ENCODE data around the gene EDN1. TPM values are rescaled to one million over a fixed set of nuclear protein-coding genes. Genes with fewer than 3 reads are reported as not detected.

Gene EDN1
- total and polyA plus RNA-seq, 9 of the 15 experiments (the other 6 are each of a cell fraction or from before 2014, with no cell fraction given), result 0.03 to 0.06 TPM; not detected in 7

GRCh38 chr6:12288914-12289313 lies 1.2 kb upstream of the EDN1 start:
- POLR2A ChIA-PET, result interaction anchor here (0.5 to 2.0 kb wide), 5 partner anchors 32 to 705 kb away, joined by 3 to 4 read pairs (median 3); no protein-coding TSS in a partner anchor
- no peak for FAIRE-seq
- Histone ChIP-seq H3K79me2 (ENCODE audit: control insufficient read depth, insufficient read depth, low read length) (no peaks in the 10 kb centered on the region), H3K9me3 (replicated peaks; ENCODE audit: control insufficient read depth, insufficient read depth, low read depth, low read length) (no peaks in the 10 kb centered on the region), H3K36me3 (ENCODE audit: control insufficient read depth, insufficient read depth, low read length) (no peaks in the 10 kb centered on the region), H3K4me3 (no peak overlapping the region), H3K9me1 (ENCODE audit: control insufficient read depth, insufficient read depth, low read length) (no peaks in the 10 kb centered on the region), H3K4me2 (ENCODE audit: insufficient read depth, low read length) (no peak overlapping the region), H3K4me1 (replicated peaks in 1 of 2; ENCODE audit: control insufficient read depth in 2 of 2, insufficient read depth in 2 of 2, low read length in 2 of 2) (peaks cover 0 to 10% of the 10 kb centered on the region in 2 experiments; a peak in 2 of 5 replicates), H3K9ac (ENCODE audit: insufficient read depth in 1 of 2, low read depth in 2 of 2, low read length in 2 of 2) (no peak overlapping the region), H3K27ac (ENCODE audit: extremely low read depth, low read depth, low read length) (no peak overlapping the region), H3K27me3 (ENCODE audit: control insufficient read depth in 2 of 2, insufficient read depth in 2 of 2, low read length in 2 of 2) (peaks cover 24 to 37% of the 10 kb centered on the region in 2 experiments), H2AFZ (ENCODE audit: low read depth, low read length) (no peak overlapping the region), H4K20me1 (replicated peaks; ENCODE audit: control insufficient read depth, insufficient read depth, low read length) (no peaks in the 10 kb centered on the region)
- 4% methylated on average over 3 of the region's 3 CpGs for WGBS (ENCODE audit: insufficient coverage, low coverage, missing lambda C conversion rate)
- ATAC-seq, result no peak
- no peak for TF ChIP-seq CBX3 (IDR thresholded peaks at IDR 0.05; ENCODE audit: borderline replicate concordance in 1 of 2, low read length in 2 of 2)
- no peak for TF ChIP-seq FOXM1 (IDR thresholded peaks at IDR 0.05; ENCODE audit: low read depth)
- TF ChIP-seq FOXM1 (CRISPR knock-in tag; IDR thresholded peaks at IDR 0.05; ENCODE audit: low read depth), result no peak
- no peak for TF ChIP-seq FOS (IDR thresholded peaks at IDR 0.05; ENCODE audit: extremely low read depth, insufficient read length)
- TF ChIP-seq SP1 (CRISPR knock-in tag; IDR thresholded peaks at IDR 0.05), result no peak
- no peak for TF ChIP-seq USF2 (CRISPR knock-in tag; IDR thresholded peaks at IDR 0.05)
- TF ChIP-seq TRIM28 (IDR thresholded peaks at IDR 0.05), result no peak
- TF ChIP-seq ZNF668 (CRISPR knock-in tag; IDR thresholded peaks at IDR 0.05), result no peak
- TF ChIP-seq FIP1L1 (IDR thresholded peaks at IDR 0.05; ENCODE audit: low read depth, low read length, poor library complexity, severe bottlenecking), result no peak
- TF ChIP-seq, protein P1, sequence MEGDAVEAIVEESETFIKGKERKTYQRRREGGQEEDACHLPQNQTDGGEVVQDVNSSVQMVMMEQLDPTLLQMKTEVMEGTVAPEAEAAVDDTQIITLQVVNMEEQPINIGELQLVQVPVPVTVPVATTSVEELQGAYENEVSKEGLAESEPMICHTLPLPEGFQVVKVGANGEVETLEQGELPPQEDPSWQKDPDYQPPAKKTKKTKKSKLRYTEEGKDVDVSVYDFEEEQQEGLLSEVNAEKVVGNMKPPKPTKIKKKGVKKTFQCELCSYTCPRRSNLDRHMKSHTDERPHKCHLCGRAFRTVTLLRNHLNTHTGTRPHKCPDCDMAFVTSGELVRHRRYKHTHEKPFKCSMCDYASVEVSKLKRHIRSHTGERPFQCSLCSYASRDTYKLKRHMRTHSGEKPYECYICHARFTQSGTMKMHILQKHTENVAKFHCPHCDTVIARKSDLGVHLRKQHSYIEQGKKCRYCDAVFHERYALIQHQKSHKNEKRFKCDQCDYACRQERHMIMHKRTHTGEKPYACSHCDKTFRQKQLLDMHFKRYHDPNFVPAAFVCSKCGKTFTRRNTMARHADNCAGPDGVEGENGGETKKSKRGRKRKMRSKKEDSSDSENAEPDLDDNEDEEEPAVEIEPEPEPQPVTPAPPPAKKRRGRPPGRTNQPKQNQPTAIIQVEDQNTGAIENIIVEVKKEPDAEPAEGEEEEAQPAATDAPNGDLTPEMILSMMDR (IDR thresholded peaks at IDR 0.05 in 2 of 3, conservative IDR thresholded peaks at IDR 0.05 in 1 of 3; ENCODE audit: insufficient read depth in 2 of 3, low read depth in 1 of 3, low read length in 3 of 3), result no peak
- TF ChIP-seq ZBTB11 (CRISPR knock-in tag; IDR thresholded peaks at IDR 0.05), result no peak
- no peak for TF ChIP-seq ZNF408 (CRISPR knock-in tag; IDR thresholded peaks at IDR 0.05; ENCODE audit: low read depth)
- no peak for TF ChIP-seq SRSF7 (optimal IDR thresholded peaks at IDR 0.05; ENCODE audit: low read depth, low read length)
- TF ChIP-seq BDP1 (IDR thresholded peaks at IDR 0.05; ENCODE audit: insufficient read depth, insufficient read length), result no peak
- no peak for DNase-seq (ENCODE audit: extremely low read depth in 1 of 4, low spot score in 3 of 4)
- CTCF ChIA-PET (ENCODE audit: low intra/inter-chr PET ratio), result interaction anchor here (1.3 to 2.1 kb wide), 3 partner anchors 633 to 704 kb away, joined by 4 to 15 read pairs (median 7); no protein-coding TSS in a partner anchor
- no TSS peak for BruUV-seq (replicated peaks)
- intact Hi-C loops (cut with micrococcal nuclease) (loop anchor here (1.0 to 2.0 kb wide), 2 partner anchors 634 to 702 kb away; no protein-coding TSS in a partner anchor), in situ Hi-C loops (cut with MboI) (no loop called here)
